Measurements from ENCODE around the gene KCNMA1. TPM values are rescaled to one million over a fixed set of nuclear protein-coding genes. Genes with fewer than 3 reads are reported as not detected.

Gene KCNMA1
- total RNA-seq, 1 experiment from 2014 or later = 0.45 TPM

DNA sequence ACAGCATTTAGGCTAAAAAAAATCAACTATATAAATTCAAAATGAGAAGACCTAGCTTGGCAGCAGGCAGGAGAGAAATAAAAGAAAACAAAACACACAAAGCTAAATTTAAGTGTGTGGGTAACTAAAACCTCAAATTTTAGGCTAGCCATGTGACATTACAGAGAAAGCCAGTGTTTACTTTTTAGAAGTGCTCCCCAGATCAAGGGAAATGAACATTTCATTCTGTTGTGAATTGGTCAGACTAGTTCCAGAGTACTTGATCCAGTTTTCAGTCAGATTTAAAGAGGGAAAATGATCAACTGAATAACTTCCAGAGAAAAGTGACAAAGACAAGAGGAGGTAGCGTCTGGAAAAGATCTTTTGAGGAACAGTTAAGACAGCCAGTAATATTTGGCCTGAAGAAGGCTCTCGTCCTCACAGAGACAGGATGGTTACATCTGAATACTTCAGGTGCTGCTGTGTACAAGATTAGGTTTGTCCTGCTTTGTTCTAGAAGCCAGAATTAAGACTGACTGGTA is 563.4 kb downstream of the KCNMA1 start:
- Mint-ChIP-seq H3K27me3 (ENCODE audit: unreplicated experiment) (peaks cover 68% of the 10 kb centered on the region), H3K9me3 (ENCODE audit: low read depth, unreplicated experiment) (no peaks in the 10 kb centered on the region), H3K4me3 (ENCODE audit: low read depth, unreplicated experiment) (no peak overlapping the region), H3K36me3 (ENCODE audit: insufficient read depth, unreplicated experiment) (no peaks in the 10 kb centered on the region), H3K27ac (ENCODE audit: unreplicated experiment) (no peak overlapping the region), H3K4me1 (ENCODE audit: low read depth, unreplicated experiment) (no peaks in the 10 kb centered on the region)
- no peak for DNase-seq
- CTCF ChIA-PET = no interaction called here
- intact Hi-C loops (cut with micrococcal nuclease; ENCODE audit: unreplicated experiment) = no loop called here
- TF ChIP-seq, protein P1, sequence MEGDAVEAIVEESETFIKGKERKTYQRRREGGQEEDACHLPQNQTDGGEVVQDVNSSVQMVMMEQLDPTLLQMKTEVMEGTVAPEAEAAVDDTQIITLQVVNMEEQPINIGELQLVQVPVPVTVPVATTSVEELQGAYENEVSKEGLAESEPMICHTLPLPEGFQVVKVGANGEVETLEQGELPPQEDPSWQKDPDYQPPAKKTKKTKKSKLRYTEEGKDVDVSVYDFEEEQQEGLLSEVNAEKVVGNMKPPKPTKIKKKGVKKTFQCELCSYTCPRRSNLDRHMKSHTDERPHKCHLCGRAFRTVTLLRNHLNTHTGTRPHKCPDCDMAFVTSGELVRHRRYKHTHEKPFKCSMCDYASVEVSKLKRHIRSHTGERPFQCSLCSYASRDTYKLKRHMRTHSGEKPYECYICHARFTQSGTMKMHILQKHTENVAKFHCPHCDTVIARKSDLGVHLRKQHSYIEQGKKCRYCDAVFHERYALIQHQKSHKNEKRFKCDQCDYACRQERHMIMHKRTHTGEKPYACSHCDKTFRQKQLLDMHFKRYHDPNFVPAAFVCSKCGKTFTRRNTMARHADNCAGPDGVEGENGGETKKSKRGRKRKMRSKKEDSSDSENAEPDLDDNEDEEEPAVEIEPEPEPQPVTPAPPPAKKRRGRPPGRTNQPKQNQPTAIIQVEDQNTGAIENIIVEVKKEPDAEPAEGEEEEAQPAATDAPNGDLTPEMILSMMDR (IDR thresholded peaks at IDR 0.05; ENCODE audit: unreplicated experiment) = no peak
- BruUV-seq (replicated peaks) = no TSS peak

DNA sequence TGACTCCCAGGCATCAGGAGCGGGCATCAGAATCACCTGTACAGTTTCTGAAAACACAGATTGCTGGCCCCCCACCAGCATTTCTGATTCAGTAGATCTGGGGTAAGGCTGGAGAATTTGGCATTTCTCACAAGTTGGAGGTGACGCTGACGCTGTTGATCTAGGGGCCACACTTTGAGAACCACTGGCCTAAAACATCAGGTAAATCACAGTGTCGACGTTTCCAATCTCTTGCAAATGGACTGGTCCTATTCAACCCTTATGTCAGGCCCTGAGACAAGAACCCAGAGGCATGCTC is 564.0 kb downstream of the KCNMA1 start:
- BruUV-seq (replicated peaks) = no TSS peak
- intact Hi-C loops (cut with micrococcal nuclease; ENCODE audit: unreplicated experiment) = no loop called here
- TF ChIP-seq, protein P1 (IDR thresholded peaks at IDR 0.05; ENCODE audit: unreplicated experiment) = no peak
- Mint-ChIP-seq H3K36me3 (ENCODE audit: insufficient read depth, unreplicated experiment) (no peaks in the 10 kb centered on the region), H3K9me3 (ENCODE audit: low read depth, unreplicated experiment) (no peaks in the 10 kb centered on the region), H3K4me1 (ENCODE audit: low read depth, unreplicated experiment) (no peaks in the 10 kb centered on the region), H3K27ac (ENCODE audit: unreplicated experiment) (no peak overlapping the region), H3K4me3 (ENCODE audit: low read depth, unreplicated experiment) (no peak overlapping the region), H3K27me3 (ENCODE audit: unreplicated experiment) (peaks cover 62% of the 10 kb centered on the region)
- CTCF ChIA-PET = no interaction called here
- no peak for DNase-seq

DNA sequence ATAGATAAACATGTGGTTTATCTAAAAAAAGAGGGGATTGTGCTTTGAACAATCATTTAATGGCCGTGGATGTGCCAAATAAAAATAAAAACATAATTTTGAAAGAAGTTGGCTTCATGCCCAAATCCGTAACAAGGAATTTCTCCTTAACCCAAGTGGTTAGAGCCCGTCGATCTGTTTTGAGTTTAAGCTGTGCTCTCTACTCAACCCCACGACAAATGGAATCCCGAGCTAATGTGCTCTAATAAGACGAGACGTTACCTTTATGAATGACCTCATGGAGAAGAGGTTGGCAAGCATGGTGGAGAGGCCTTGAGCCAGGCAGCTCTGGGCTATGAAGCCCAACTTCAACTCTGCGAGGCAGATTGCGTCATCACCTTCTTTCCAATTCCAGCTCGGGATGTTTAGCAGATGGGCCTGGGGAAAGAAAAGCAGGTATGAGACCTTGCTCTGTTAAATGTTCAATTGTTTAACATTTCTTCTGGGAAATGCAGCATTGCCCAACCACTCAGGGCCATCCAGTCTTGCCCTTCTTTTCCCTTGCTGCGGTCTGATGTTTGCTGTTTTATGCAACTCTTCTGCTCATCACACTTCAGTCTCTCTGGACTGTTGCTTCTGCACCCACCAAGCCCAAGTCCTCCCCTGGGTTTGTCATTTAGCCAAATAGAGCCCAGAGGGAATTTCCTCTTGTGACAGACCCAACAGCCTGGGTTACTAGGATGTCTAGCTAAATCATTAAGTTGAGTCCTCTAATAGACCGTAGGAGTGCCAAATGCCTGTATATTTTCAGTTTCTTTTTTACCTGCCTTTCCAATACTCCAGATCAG is 564.6 kb downstream of the KCNMA1 start:
- Mint-ChIP-seq H3K36me3 (ENCODE audit: insufficient read depth, unreplicated experiment) (no peaks in the 10 kb centered on the region), H3K27ac (ENCODE audit: unreplicated experiment) (no peak overlapping the region), H3K4me3 (ENCODE audit: low read depth, unreplicated experiment) (no peak overlapping the region), H3K9me3 (ENCODE audit: low read depth, unreplicated experiment) (no peaks in the 10 kb centered on the region), H3K27me3 (ENCODE audit: unreplicated experiment) (peaks cover 57% of the 10 kb centered on the region), H3K4me1 (ENCODE audit: low read depth, unreplicated experiment) (no peaks in the 10 kb centered on the region)
- TF ChIP-seq, protein P1 (IDR thresholded peaks at IDR 0.05; ENCODE audit: unreplicated experiment) = no peak
- DNase-seq = no peak
- intact Hi-C loops (cut with micrococcal nuclease; ENCODE audit: unreplicated experiment) = no loop called here
- BruUV-seq (replicated peaks) = no TSS peak
- CTCF ChIA-PET = no interaction called here

DNA sequence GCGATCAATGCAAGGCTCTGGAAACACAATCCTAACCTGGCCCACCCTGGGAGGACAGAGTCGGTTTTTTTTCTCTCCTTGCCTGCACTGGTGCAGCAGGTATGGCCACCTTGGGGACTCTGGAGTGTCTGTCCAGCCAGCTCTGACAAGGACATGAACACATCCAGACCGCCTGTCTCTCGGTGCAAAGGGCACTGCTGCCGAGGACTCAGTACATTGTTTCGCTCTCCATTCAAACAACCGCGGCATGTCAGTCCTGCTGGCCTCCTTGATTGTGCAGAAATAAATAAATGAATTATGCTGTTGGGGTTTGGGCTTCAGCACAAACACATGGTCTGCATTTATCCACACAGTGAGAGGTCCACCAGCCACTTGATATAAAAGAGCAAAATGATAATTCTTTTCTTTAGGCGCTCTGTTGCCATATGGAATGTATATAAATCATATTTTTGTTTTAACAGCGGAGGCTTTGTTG is 565.2 kb downstream of the KCNMA1 start:
- Mint-ChIP-seq H3K9me3 (ENCODE audit: low read depth, unreplicated experiment) (no peaks in the 10 kb centered on the region), H3K4me3 (ENCODE audit: low read depth, unreplicated experiment) (no peak overlapping the region), H3K36me3 (ENCODE audit: insufficient read depth, unreplicated experiment) (no peaks in the 10 kb centered on the region), H3K27me3 (ENCODE audit: unreplicated experiment) (peaks cover 57% of the 10 kb centered on the region), H3K4me1 (ENCODE audit: low read depth, unreplicated experiment) (no peaks in the 10 kb centered on the region), H3K27ac (ENCODE audit: unreplicated experiment) (no peak overlapping the region)
- BruUV-seq (replicated peaks) = no TSS peak
- TF ChIP-seq, protein P1 (IDR thresholded peaks at IDR 0.05; ENCODE audit: unreplicated experiment) = no peak
- no peak for DNase-seq
- CTCF ChIA-PET = no interaction called here
- intact Hi-C loops (cut with micrococcal nuclease; ENCODE audit: unreplicated experiment) = no loop called here
